BLaER1 treated with 17β-estradiol and CSF1 and Interleukin-3, amounts not matched to agents 10 nM and 100 nM (cell line): ENCODE data around the gene YRDC.
A peak's percentile ranks its signal among the peaks of the same experiment; 100 is the strongest.
"Not testable (repeated sequence)": the region's sequence is repeated elsewhere in the genome, so short reads cannot be mapped to it uniquely, and the experiment has no call there.

Experiments used
- H3K27ac ChIP-seq, 11 experiments: shearing (Covaris generic); formaldehyde crosslinking; 2 replicates each; pipeline ENCODE4 v1.8.1; 2022
- H3K27me3 ChIP-seq, 11 experiments: shearing (Covaris generic); formaldehyde crosslinking; 2 replicates each; pipeline ENCODE4 v1.8.1; 2022
- H3K36me3 ChIP-seq, 11 experiments: shearing (Covaris generic); formaldehyde crosslinking; 2 replicates each; pipeline ENCODE4 v1.8.1; 2022
- H3K4me1 ChIP-seq, 10 experiments: shearing (Covaris generic); formaldehyde crosslinking; 2 replicates each; pipeline ENCODE4 v1.8.1; 2022
- H3K4me2 ChIP-seq, 11 experiments: shearing (Covaris generic); formaldehyde crosslinking; 2 replicates each; pipeline ENCODE4 v1.8.1; 2022
- H3K4me3 ChIP-seq, 10 experiments: shearing (Covaris generic); formaldehyde crosslinking; 2 replicates each; pipeline ENCODE4 v1.8.1; 2022
- H3K9ac ChIP-seq, 11 experiments: shearing (Covaris generic); formaldehyde crosslinking; 2 replicates each; pipeline ENCODE4 v1.8.1; 2022
- H3K9me3 ChIP-seq, 11 experiments: shearing (Covaris generic); formaldehyde crosslinking; replicated peaks in 1 of 11; 2 replicates each; pipeline ENCODE4 v1.8.1; 2022
- H4K20me1 ChIP-seq, 11 experiments: shearing (Covaris generic); formaldehyde crosslinking; 2 replicates each; pipeline ENCODE4 v1.8.1; 2022
- Cebpa-rat ChIP-seq, 11 experiments: shearing (Covaris generic); IDR thresholded peaks; 2 replicates each; pipeline ENCODE4 v1.8.1; 2022

YRDC gene

GRCh38 chr1:37795340-37796125 lies 12.5 kb downstream of the YRDC start:
- Histone ChIP-seq H3K27me3 (no peaks in the 10 kb centered on the region), H3K27ac (no peak overlapping the region), H3K36me3 (peaks cover 37 to 53% (median 50%) of the 10 kb centered on the region in 11 experiments), H4K20me1 (peaks cover 5 to 58% (median 50%) of the 10 kb centered on the region in 11 experiments; a peak in 21 of 22 replicates), H3K4me3 (peak overlapping the region; percentile 70 to 92 (median 86)), H3K9me3 (no peaks in the 10 kb centered on the region), H3K4me1 (peaks cover 26 to 40% (median 29%) of the 10 kb centered on the region in 10 experiments), H3K4me2 (peak overlapping the region; percentile 79 to 99 (median 96)), H3K9ac (peak overlapping the region in 9 of 11 experiments; percentile 84 to 97 (median 89); a peak in 16 of 22 replicates)
- TF ChIP-seq Cebpa-rat (IDR thresholded peaks at IDR 0.05): no peak

- Histone ChIP-seq H3K4me1 (peaks cover 24 to 33% (median 28%) of the 10 kb centered on the region in 10 experiments), H4K20me1 (peaks cover 5 to 49% (median 41%) of the 10 kb centered on the region in 11 experiments; a peak in 21 of 22 replicates), H3K27ac (peak overlapping the region; percentile 66 to 96 (median 89); a peak in 21 of 22 replicates), H3K4me2 (peak overlapping the region; percentile 79 to 99 (median 96)), H3K9ac (peak overlapping the region; percentile 77 to 97 (median 89)), H3K9me3 (no peaks in the 10 kb centered on the region), H3K4me3 (peak overlapping the region; percentile 70 to 92 (median 86)), H3K27me3 (no peaks in the 10 kb centered on the region), H3K36me3 (peaks cover 28 to 44% (median 42%) of the 10 kb centered on the region in 11 experiments)
- TF ChIP-seq Cebpa-rat (IDR thresholded peaks at IDR 0.05): no peak
Observed at GRCh38 chr1:37794372-37795339, 13.4 kb downstream of the YRDC start.

GRCh38 chr1:37793773-37794371 lies 14.1 kb downstream of the YRDC start, which contains the start of gene MANEAL:
MANEAL (plus strand) TSS chr1:37793847; CDS start chr1:37794183, 336 bp downstream.
- H3K9ac ChIP-seq: peak within 1 kb of the TSS; percentile 77 to 97 (median 89)
- peaks cover 24 to 33% (median 28%) of the 10 kb centered on the region in 10 experiments for H3K4me1 ChIP-seq
- TF ChIP-seq Cebpa-rat (IDR thresholded peaks at IDR 0.05): no peak
- H3K4me3 ChIP-seq: peak within 1 kb of the TSS; percentile 70 to 92 (median 86)
- no peaks in the 10 kb centered on the region for H3K9me3 ChIP-seq
- H3K36me3 ChIP-seq: peaks cover 20 to 36% (median 34%) of the 10 kb centered on the region in 11 experiments
- peaks cover 5 to 42% (median 33%) of the 10 kb centered on the region in 11 experiments; a peak in 20 of 22 replicates for H4K20me1 ChIP-seq
- H3K4me2 ChIP-seq: peak within 1 kb of the TSS; percentile 79 to 99 (median 96)
- no peaks in the 10 kb centered on the region for H3K27me3 ChIP-seq
- H3K27ac ChIP-seq: peak within 1 kb of the TSS; percentile 66 to 96 (median 89); a peak in 21 of 22 replicates

- no peak for TF ChIP-seq Cebpa-rat (IDR thresholded peaks at IDR 0.05)
- peaks cover 5 to 34% (median 25%) of the 10 kb centered on the region in 11 experiments; a peak in 20 of 22 replicates for H4K20me1 ChIP-seq
- peaks cover 12 to 29% (median 26%) of the 10 kb centered on the region in 11 experiments for H3K36me3 ChIP-seq
- no peaks in the 10 kb centered on the region for H3K9me3 ChIP-seq
- H3K4me3 ChIP-seq: peak overlapping the region; percentile 70 to 92 (median 86); a peak in 19 of 20 replicates
- H3K27me3 ChIP-seq: no peaks in the 10 kb centered on the region
- H3K9ac ChIP-seq: peak overlapping the region; percentile 77 to 97 (median 89); a peak in 19 of 22 replicates
- peak overlapping the region in 10 of 11 experiments; percentile 67 to 96 (median 89); a peak in 18 of 22 replicates for H3K27ac ChIP-seq
- peaks cover 24 to 33% (median 28%) of the 10 kb centered on the region in 10 experiments for H3K4me1 ChIP-seq
- peak overlapping the region; percentile 59 to 99 (median 95); a peak in 21 of 22 replicates for H3K4me2 ChIP-seq
Observed at GRCh38 chr1:37792943-37793686, 14.9 kb downstream of the YRDC start.

- Histone ChIP-seq H3K4me2 (no peak overlapping the region), H3K27me3 (no peaks in the 10 kb centered on the region), H3K9ac (no peak overlapping the region), H4K20me1 (no peaks in the 10 kb centered on the region), H3K27ac (no peak overlapping the region), H3K9me3 (no peaks in the 10 kb centered on the region; a peak in 1 of 22 replicates), H3K4me1 (peaks cover 0 to 16% (median 8%) of the 10 kb centered on the region in 10 experiments; a peak in 16 of 20 replicates), H3K4me3 (no peak overlapping the region), H3K36me3 (no peaks in the 10 kb centered on the region)
- TF ChIP-seq Cebpa-rat (IDR thresholded peaks at IDR 0.05): no peak
Observed at GRCh38 chr1:37782491-37782890, 25.5 kb downstream of the YRDC start.

GRCh38 chr1:37778654-37779053 lies 29.4 kb downstream of the YRDC start:
- Histone ChIP-seq H3K4me1 (peaks cover 12 to 33% (median 24%) of the 10 kb centered on the region in 10 experiments), H4K20me1 (no peaks in the 10 kb centered on the region), H3K9ac (no peak overlapping the region), H3K27me3 (no peaks in the 10 kb centered on the region), H3K9me3 (peaks cover 0 to 2% (median 0%) of the 10 kb centered on the region in 11 experiments; a peak in 1 of 22 replicates), H3K4me3 (no peak overlapping the region), H3K4me2 (peak overlapping the region in 2 of 11 experiments; percentile 67 to 74; a peak in 1 of 22 replicates), H3K36me3 (no peaks in the 10 kb centered on the region), H3K27ac (no peak overlapping the region)
- no peak for TF ChIP-seq Cebpa-rat (IDR thresholded peaks at IDR 0.05)

GRCh38 chr1:37776946-37777516 lies 31.0 kb downstream of the YRDC start:
- Histone ChIP-seq H3K27ac (peak overlapping the region in 2 of 11 experiments; percentile 6 to 8; a peak in 1 of 22 replicates), H3K9me3 (peaks cover 0 to 5% (median 0%) of the 10 kb centered on the region in 11 experiments; a peak in 1 of 22 replicates), H3K9ac (no peak overlapping the region), H3K4me2 (peak overlapping the region; percentile 16 to 77 (median 67); a peak in 21 of 22 replicates), H3K4me1 (peaks cover 12 to 40% (median 28%) of the 10 kb centered on the region in 10 experiments), H3K27me3 (no peaks in the 10 kb centered on the region), H4K20me1 (no peaks in the 10 kb centered on the region), H3K4me3 (no peak overlapping the region), H3K36me3 (no peaks in the 10 kb centered on the region)
- TF ChIP-seq Cebpa-rat (IDR thresholded peaks at IDR 0.05): no peak

GRCh38 chr1:37771440-37771839 lies 36.6 kb downstream of the YRDC start:
- not testable (repeated sequence) for H3K9me3 ChIP-seq, H3K9ac ChIP-seq, H3K27ac ChIP-seq, H3K4me2 ChIP-seq, H3K36me3 ChIP-seq, H4K20me1 ChIP-seq, H3K4me3 ChIP-seq
- Histone ChIP-seq H3K27me3 (peaks cover 9 to 33% (median 22%) of the 10 kb centered on the region in 11 experiments), H3K4me1 (peaks cover 2 to 18% (median 6%) of the 10 kb centered on the region in 10 experiments; a peak in 18 of 20 replicates)
